Heart left ventricle (tissue), 16 donors: ENCODE measurements around the gene ELFN1. TPM values are rescaled to one million over a fixed set of nuclear protein-coding genes. Genes with fewer than 3 reads are reported as not detected.

Source experiments
- ATAC-seq, 4 donors: fragments of 200-7000 bp; cut with Tn5 transposase; one replicate each; pipeline ENCODE4 v1.9.1; 2020 to 2022; ENCODE audit warnings: moderate library complexity in 4 of 4, mild to moderate bottlenecking in 3 of 4, moderate number of reproducible peaks in 1 of 4
- DNase-seq, 5 donors: peaks; one replicate each; pipeline ENCODE4 v3.0.0-alpha.2; 2020
- H3K27ac ChIP-seq, 12 donors: fragments of 200-600 bp; sonication (generic) in 4 of 12; one replicate each; pipeline versions ENCODE4 v1.5.0 to v1.8.0; 2016 to 2022; ENCODE audit warnings: mild to moderate bottlenecking in 2 of 12
- H3K27me3 ChIP-seq, 9 donors: fragments of 200-600 bp; sonication (generic) in 2 of 9; one replicate each; pipeline versions ENCODE4 v1.5.1 to v1.8.0; 2016 to 2022; ENCODE audit warnings: mild to moderate bottlenecking in 3 of 9
- H3K36me3 ChIP-seq, 9 donors: fragments of 200-600 bp; sonication (generic) in 2 of 9; one replicate each; pipeline versions ENCODE4 v1.5.0 to v1.8.0; 2018 to 2022; ENCODE audit warnings: mild to moderate bottlenecking in 2 of 9
- H3K4me1 ChIP-seq, 12 donors: fragments of 200-600 bp; sonication (generic) in 4 of 12; one replicate each; pipeline versions ENCODE4 v1.5.0 to v1.8.0; 2016 to 2022; ENCODE audit warnings: mild to moderate bottlenecking in 3 of 12
- H3K4me3 ChIP-seq, 12 donors: fragments of 200-600 bp; sonication (generic) in 4 of 12; one replicate each; pipeline versions ENCODE4 v1.5.0 to v1.8.0; 2017 to 2022; ENCODE audit warnings: mild to moderate bottlenecking in 9 of 12, moderate library complexity in 4 of 12
- H3K9me3 ChIP-seq, 12 donors: fragments of 200-600 bp; sonication (generic) in 4 of 12; one replicate each; pipeline versions ENCODE4 v1.5.0 to v1.8.0; 2016 to 2022; ENCODE audit warnings: mild to moderate bottlenecking in 1 of 12
- POLR2A ChIP-seq, 2 donors: fragments of 450-650 bp; IDR thresholded peaks; one replicate each; pipeline ENCODE4 v1.6.1; 2017; ENCODE audit warnings: antibody characterized with exemption in 2 of 2, mild to moderate bottlenecking in 2 of 2, moderate library complexity in 2 of 2
- WGBS, 4 donors: extraction: QIAGEN DNeasy Blood & Tissue Kit in 2 of 4; methylation state at CpG; one replicate each; pipeline versions ENCODE4 v1.1.5 to v1.1.7; 2013 to 2018; 5-methylcytosine and 5-hydroxymethylcytosine counted together
- intact Hi-C, 10 donors: fragments of 100-400 bp; cut with DNase I; formaldehyde crosslinking; loops; one replicate each; pipeline versions ENCODE4 v1.11.1 to v1.14.2; 2022
- polyA plus RNA-seq, 2 donors: library from polyadenylated mRNA; stranded (reverse); fragments of 200-250 nt; gene quantifications; one replicate each; pipeline ENCODE4 v1.2.3, GENCODE V29; 2013
- total RNA-seq, 9 donors: library from RNA; depleted of rRNA in 2 of 9; stranded (reverse); fragments of >200 nt in 2 of 9; fragmentation: NEBNext Ultra II Directional in 3 of 9; extraction: Animal tissue kit (Norgen Biotek cat#: 25700) in 3 of 9; gene quantifications; one replicate each; pipeline versions ENCODE4 v1.1.0 to v1.2.4, GENCODE V29; 2016 to 2023
- TF ChIP-seq, protein P1 (sequence below), 12 donors: fragments of 200-600 bp; sonication (generic) in 4 of 12; IDR thresholded peaks; one replicate each; pipeline versions ENCODE4 v1.5.0 to v1.8.0; 2018 to 2022; ENCODE audit warnings: antibody characterized with exemption in 12 of 12, mild to moderate bottlenecking in 5 of 12
- donor health status: ischemic (EF 13 %, LVEDD 7.1; RV severe dilation, severe dysfunction).
- donor health status: healthy with polysubstance abuse.
- donor health status: DM: no; HTN: yes; CAD: no.
- donor health status: DM: no; HTN: no; CAD: no.
- donor health status: ischemic (EF 25% LVEDD 6.9; RV normal size, moderate dysfunction).
- donor health status: ischemic (EF 25% LVEDD 5.7; RV mildly dilated, moderate dysfunction).
- donor health status: healthy.
- donor health status: DM: yes; HTN: yes; CAD: no.
- donor health status: ischemic (EF 35%, LVEDD 5.7; RV mildly dilated, moderate dysfunction).
- donor health status: nonischemic (EF 11% LVEDD 7.7; RV severe dilation, severe dysfunction).
- donor health status: DM: yes; HTN: yes; CAD: no.
- donor health status: PGD.
- donor health status: ischemic (EF 29% LVEDD 5.4; RV normal size, mild dysfunction).
- donor health status: nonischemic (EF 23%, LVEDD 6.1; RV moderate dilation, normal function).

ELFN1 gene
- total and polyA plus RNA-seq, 11 donors, result 2.6 to 18.6 (median 6.6) TPM

DNA sequence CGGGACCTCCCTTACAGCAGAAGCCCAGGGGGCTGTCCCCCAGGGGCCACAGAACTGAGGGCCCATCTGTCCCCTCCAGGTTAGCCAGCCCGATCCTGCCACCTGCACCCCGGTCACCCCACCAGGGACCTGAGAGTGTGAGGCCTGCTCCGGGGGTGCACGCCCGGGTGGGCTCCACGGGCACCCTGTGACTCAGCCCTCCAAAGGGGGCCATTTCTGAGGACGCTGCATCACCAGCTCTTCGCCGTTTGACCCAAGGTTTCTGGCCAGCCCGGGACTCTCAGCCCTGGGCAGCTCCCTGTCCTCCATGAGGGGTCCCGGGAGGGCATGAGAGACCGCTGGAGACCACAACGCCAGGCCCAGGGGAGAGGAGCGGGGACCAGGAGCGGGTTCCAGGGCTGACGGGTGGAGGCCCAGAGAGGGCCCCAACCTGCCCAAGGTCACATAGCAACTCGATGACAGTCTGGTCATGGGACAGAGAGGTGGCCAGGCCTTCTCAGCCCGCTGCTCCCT, 79.3 kb downstream of the ELFN1 start:
- Histone ChIP-seq H3K27ac (peak overlapping the region in 10 of 12 donors; percentile 5 to 79 (median 68)), H3K9me3 (no peaks in the 10 kb centered on the region), H3K36me3 (peaks cover 0 to 17% (median 0%) of the 10 kb centered on the region in 9 donors), H3K27me3 (peaks cover 0 to 10% (median 0%) of the 10 kb centered on the region in 9 donors), H3K4me1 (peaks cover 0 to 24% (median 12%) of the 10 kb centered on the region in 12 donors), H3K4me3 (no peak overlapping the region)
- 41 to 72% (median 66%) methylated on average over 4 to 19 of the region's 19 CpGs for whole genome bisulfite sequencing, 4 donors
- TF ChIP-seq, protein P1, sequence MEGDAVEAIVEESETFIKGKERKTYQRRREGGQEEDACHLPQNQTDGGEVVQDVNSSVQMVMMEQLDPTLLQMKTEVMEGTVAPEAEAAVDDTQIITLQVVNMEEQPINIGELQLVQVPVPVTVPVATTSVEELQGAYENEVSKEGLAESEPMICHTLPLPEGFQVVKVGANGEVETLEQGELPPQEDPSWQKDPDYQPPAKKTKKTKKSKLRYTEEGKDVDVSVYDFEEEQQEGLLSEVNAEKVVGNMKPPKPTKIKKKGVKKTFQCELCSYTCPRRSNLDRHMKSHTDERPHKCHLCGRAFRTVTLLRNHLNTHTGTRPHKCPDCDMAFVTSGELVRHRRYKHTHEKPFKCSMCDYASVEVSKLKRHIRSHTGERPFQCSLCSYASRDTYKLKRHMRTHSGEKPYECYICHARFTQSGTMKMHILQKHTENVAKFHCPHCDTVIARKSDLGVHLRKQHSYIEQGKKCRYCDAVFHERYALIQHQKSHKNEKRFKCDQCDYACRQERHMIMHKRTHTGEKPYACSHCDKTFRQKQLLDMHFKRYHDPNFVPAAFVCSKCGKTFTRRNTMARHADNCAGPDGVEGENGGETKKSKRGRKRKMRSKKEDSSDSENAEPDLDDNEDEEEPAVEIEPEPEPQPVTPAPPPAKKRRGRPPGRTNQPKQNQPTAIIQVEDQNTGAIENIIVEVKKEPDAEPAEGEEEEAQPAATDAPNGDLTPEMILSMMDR (IDR thresholded peaks at IDR 0.05), result no peak
- no peak for TF ChIP-seq POLR2A (IDR thresholded peaks at IDR 0.05)
- peak in 2 of 4 donors; percentile 82 to 86 for ATAC-seq
- intact Hi-C loops, result loop anchor here in 1 of 10 donors (10.0 kb wide), 1 partner anchor 455 kb away; no protein-coding TSS in a partner anchor
- no peak for DNase-seq

- H3K4me1 ChIP-seq, result peaks cover 0 to 24% (median 12%) of the 10 kb centered on the region in 12 donors
- H3K4me3 ChIP-seq, result no peak overlapping the region
- peaks cover 0 to 10% (median 0%) of the 10 kb centered on the region in 9 donors for H3K27me3 ChIP-seq
- intact Hi-C loops, result loop anchor here in 4 of 10 donors (10.0 kb wide), 3 partner anchors 165 to 455 kb away; partner anchors contain the start of gene PSMG3 (in 1 of the 4)
- TF ChIP-seq, protein P1 (IDR thresholded peaks at IDR 0.05), result no peak
- TF ChIP-seq POLR2A (IDR thresholded peaks at IDR 0.05), result no peak
- DNase-seq, result peak in 3 of 5 donors; percentile 62 to 76 (median 75)
- 14 to 28% (median 22%) methylated on average over 8 to 24 of the region's 24 CpGs for WGBS, 4 donors
- ATAC-seq, result peak; percentile 32 to 66 (median 48)
- H3K27ac ChIP-seq, result peak overlapping the region in 9 of 12 donors; percentile 40 to 79 (median 70)
- peaks cover 0 to 17% (median 0%) of the 10 kb centered on the region in 9 donors for H3K36me3 ChIP-seq
- no peaks in the 10 kb centered on the region for H3K9me3 ChIP-seq
Measured at GRCh38 chr7:1749864-1750466, 79.9 kb downstream of the ELFN1 start.

GRCh38 chr7:1750541-1751021, 80.5 kb downstream of the ELFN1 start:
- no peak for DNase-seq
- intact Hi-C loops, result loop anchor here in 3 of 10 donors (10.0 kb wide), 2 partner anchors 166 to 176 kb away; partner anchors contain the start of gene PSMG3 (in 1 of the 3)

More at GRCh38 chr7:1750541-1751021, 80.5 kb downstream of the ELFN1 start:
- Histone ChIP-seq H3K36me3 (peaks cover 0 to 12% (median 0%) of the 10 kb centered on the region in 9 donors), H3K27me3 (peaks cover 0 to 10% (median 0%) of the 10 kb centered on the region in 9 donors), H3K4me1 (peaks cover 0 to 24% (median 12%) of the 10 kb centered on the region in 12 donors), H3K4me3 (no peak overlapping the region), H3K27ac (peak overlapping the region in 5 of 12 donors; percentile 45 to 79 (median 71)), H3K9me3 (no peaks in the 10 kb centered on the region)
- WGBS, 4 donors, result 69 to 88% (median 82%) methylated on average over 8 to 23 of the region's 23 CpGs
- peak in 2 of 4 donors; percentile 2 to 7 for ATAC-seq
- no peak for TF ChIP-seq POLR2A (IDR thresholded peaks at IDR 0.05)
- TF ChIP-seq, protein P1 (IDR thresholded peaks at IDR 0.05), result no peak
